Hepatocyte (in vitro differentiated cells): ENCODE measurements around the gene ZNF263. TPM values are rescaled to one million over a fixed set of nuclear protein-coding genes. Genes with fewer than 3 reads are reported as not detected.
"Not testable (repeated sequence)": the region's sequence is repeated elsewhere in the genome, so short reads cannot be mapped to it uniquely, and the experiment has no call there.

Source experiments
- DNase-seq: peaks from one replicate; pipeline ENCODE4 v3.0.0-alpha.2; 2016; ENCODE audit warnings: low spot score
- H2AFZ ChIP-seq: fragments of 200-600 bp; sonication (generic); 2 replicates; pipeline ENCODE4 v1.6.0; 2016; ENCODE audit warnings: antibody characterized with exemption, mild to moderate bottlenecking
- H3K27ac ChIP-seq: fragments of 200-600 bp; sonication (generic); 2 replicates; pipeline ENCODE4 v1.5.1; 2016; ENCODE audit warnings: mild to moderate bottlenecking
- H3K27me3 ChIP-seq: fragments of 200-600 bp; sonication (generic); 2 replicates; pipeline ENCODE4 v1.6.1; 2016
- H3K36me3 ChIP-seq: fragments of 200-600 bp; sonication (generic); replicated peaks from 2 replicates; pipeline ENCODE4 v1.5.1; 2016; ENCODE audit warnings: low read depth; ENCODE audit not compliant: insufficient read depth
- H3K4me1 ChIP-seq: fragments of 200-600 bp; sonication (generic); 2 replicates; pipeline ENCODE4 v1.5.1; 2016; ENCODE audit warnings: mild to moderate bottlenecking, moderate library complexity; ENCODE audit not compliant: insufficient read depth
- H3K4me2 ChIP-seq: fragments of 200-600 bp; sonication (generic); 2 replicates; pipeline ENCODE4 v1.6.0; 2016
- H3K4me3 ChIP-seq: fragments of 200-600 bp; sonication (generic); 2 replicates; pipeline ENCODE4 v1.5.1; 2016; ENCODE audit warnings: mild to moderate bottlenecking
- H3K79me2 ChIP-seq: fragments of 200-600 bp; sonication (generic); 2 replicates; pipeline ENCODE4 v1.6.0; 2017; ENCODE audit warnings: mild to moderate bottlenecking
- H3K9me2 ChIP-seq: fragments of 200-600 bp; sonication (generic); replicated peaks from 2 replicates; pipeline ENCODE4 v1.6.0; 2017; ENCODE audit warnings: mild to moderate bottlenecking; ENCODE audit not compliant: insufficient read depth
- H3K9me3 ChIP-seq: fragments of 200-600 bp; sonication (generic); 2 replicates; pipeline ENCODE4 v1.5.1; 2016; ENCODE audit warnings: low read depth, mild to moderate bottlenecking
- H4K20me1 ChIP-seq: fragments of 200-600 bp; sonication (generic); 2 replicates; pipeline ENCODE4 v1.6.0; 2016; ENCODE audit warnings: mild to moderate bottlenecking; ENCODE audit not compliant: insufficient read depth, poor library complexity, severe bottlenecking
- CTCF ChIP-seq: fragments of 200-600 bp; sonication (generic); IDR thresholded peaks from 2 replicates; pipeline ENCODE4 v1.5.1; 2016; ENCODE audit warnings: antibody characterized with exemption, mild to moderate bottlenecking; ENCODE audit not compliant: poor library complexity
- EZH2 ChIP-seq: fragments of 200-600 bp; sonication (generic); IDR thresholded peaks from 2 replicates; pipeline ENCODE4 v1.6.1; 2016; ENCODE audit warnings: antibody characterized with exemption, mild to moderate bottlenecking, borderline replicate concordance
- EZH2phosphoT487 ChIP-seq: fragments of 200-600 bp; sonication (generic); IDR thresholded peaks from one replicate; pipeline ENCODE4 v1.6.1; 2018; ENCODE audit warnings: antibody characterized with exemption, mild to moderate bottlenecking, low read depth, moderate library complexity; ENCODE audit not compliant: unreplicated experiment, severe bottlenecking
- WGBS: methylation state at CpG from one replicate; pipeline ENCODE4 v1.1.6; 2016; ENCODE audit warnings: low lambda C conversion rate; ENCODE audit errors: missing lambda C conversion rate; 5-methylcytosine and 5-hydroxymethylcytosine counted together
- polyA plus RNA-seq: library from polyadenylated mRNA; unstranded; fragments of >200 nt; fragmentation: Nextera tagmentation; extraction: Ambion mirVana; gene quantifications from 2 replicates; pipeline ENCODE4 v1.2.1, GENCODE V29; 2016
- total RNA-seq: library from RNA; depleted of rRNA; stranded (reverse); fragments of >200 nt; gene quantifications from 2 replicates; pipeline ENCODE4 v1.2.3, GENCODE V29; 2014

The ZNF263 gene
- total and polyA plus RNA-seq, 2 experiments from 2014 or later, result 33.2 to 47.5 TPM

- no peaks in the 10 kb centered on the region for H3K36me3 ChIP-seq
- no peaks in the 10 kb centered on the region for H3K9me2 ChIP-seq
- no peak overlapping the region for H3K27ac ChIP-seq
- H3K79me2 ChIP-seq, result no peaks in the 10 kb centered on the region
- H3K27me3 ChIP-seq, result no peaks in the 10 kb centered on the region
- H3K9me3 ChIP-seq, result no peaks in the 10 kb centered on the region
- H3K4me2 ChIP-seq, result no peak overlapping the region
- no peak for DNase-seq
- H3K4me3 ChIP-seq, result no peak overlapping the region
- H2AFZ ChIP-seq, result no peak overlapping the region
- 70% methylated on average over 1 of the region's 1 CpG for WGBS
- no peak for TF ChIP-seq EZH2
- TF ChIP-seq EZH2phosphoT487, result no peak
- TF ChIP-seq CTCF, result no peak
- H4K20me1 ChIP-seq, result no peaks in the 10 kb centered on the region
- H3K4me1 ChIP-seq, result peaks cover 7% of the 10 kb centered on the region
These were observed 15.0 kb upstream of the ZNF263 start for GRCh38 chr16:3268294-3268693.

- not testable (repeated sequence) for H3K9me2 ChIP-seq, H3K27me3 ChIP-seq, H2AFZ ChIP-seq, H3K27ac ChIP-seq, H3K9me3 ChIP-seq, H3K4me1 ChIP-seq, H3K4me2 ChIP-seq, H4K20me1 ChIP-seq, H3K4me3 ChIP-seq, H3K79me2 ChIP-seq, DNase-seq, H3K36me3 ChIP-seq
- WGBS, result 80% methylated on average over 5 of the region's 5 CpGs
These were observed 12.6 kb upstream of the ZNF263 start for GRCh38 chr16:3270718-3271117.

- H3K4me2 ChIP-seq, H3K27ac ChIP-seq, H3K27me3 ChIP-seq, H2AFZ ChIP-seq, H4K20me1 ChIP-seq, H3K36me3 ChIP-seq, H3K79me2 ChIP-seq, H3K9me3 ChIP-seq, DNase-seq, H3K9me2 ChIP-seq, H3K4me1 ChIP-seq, H3K4me3 ChIP-seq: not testable (repeated sequence)
- WGBS, result 82% methylated on average over 5 of the region's 22 CpGs
These were observed 12.0 kb upstream of the ZNF263 start for GRCh38 chr16:3271281-3271680.

- H3K27me3 ChIP-seq, result peaks cover 12% of the 10 kb centered on the region
- H3K4me3 ChIP-seq, result no peak overlapping the region
- no peak for TF ChIP-seq EZH2
- no peak for TF ChIP-seq EZH2phosphoT487
- no peak for TF ChIP-seq CTCF
- H2AFZ ChIP-seq, result no peak overlapping the region
- H3K79me2 ChIP-seq, result no peaks in the 10 kb centered on the region
- 52% methylated on average over 4 of the region's 4 CpGs for WGBS
- H4K20me1 ChIP-seq, result no peaks in the 10 kb centered on the region
- no peaks in the 10 kb centered on the region for H3K9me3 ChIP-seq
- no peaks in the 10 kb centered on the region for H3K4me1 ChIP-seq
- no peaks in the 10 kb centered on the region for H3K9me2 ChIP-seq
- H3K27ac ChIP-seq, result no peak overlapping the region
- H3K36me3 ChIP-seq, result no peaks in the 10 kb centered on the region
- DNase-seq, result no peak
- no peak overlapping the region for H3K4me2 ChIP-seq
These were observed 8.8 kb upstream of the ZNF263 start for GRCh38 chr16:3274490-3274889.

GRCh38 chr16:3274947-3275346 is 8.3 kb upstream of the ZNF263 start:
- no peak overlapping the region for H3K27ac ChIP-seq
- no peaks in the 10 kb centered on the region for H3K79me2 ChIP-seq
- no peaks in the 10 kb centered on the region for H3K4me1 ChIP-seq
- H3K4me2 ChIP-seq, result no peak overlapping the region
- H3K27me3 ChIP-seq, result peaks cover 12% of the 10 kb centered on the region
- H3K9me3 ChIP-seq, result no peaks in the 10 kb centered on the region
- no peaks in the 10 kb centered on the region for H3K9me2 ChIP-seq
- H4K20me1 ChIP-seq, result no peaks in the 10 kb centered on the region
- no peak overlapping the region for H3K4me3 ChIP-seq
- H2AFZ ChIP-seq, result no peak overlapping the region
- DNase-seq, result no peak
- TF ChIP-seq CTCF, result no peak
- TF ChIP-seq EZH2phosphoT487, result no peak
- TF ChIP-seq EZH2, result no peak
- H3K36me3 ChIP-seq, result no peaks in the 10 kb centered on the region
